GM23338 (cell line): ENCODE results near the gene FCHSD1. TPM values are rescaled to one million over a fixed set of nuclear protein-coding genes. Genes with fewer than 3 reads are reported as not detected.
A peak's percentile ranks its signal among the peaks of the same experiment; 100 is the strongest.

Experiments used
- ATAC-seq: fragments of 200-7000 bp; cut with Tn5 transposase; 3 replicates; pipeline ENCODE4 v1.9.1; 2020
- DNase-seq: peaks from one replicate; pipeline ENCODE4 v3.0.0-alpha.2; 2015; ENCODE audit warnings: low spot score
- H2AFZ ChIP-seq: fragments of 200-600 bp; sonication (generic); 2 replicates; pipeline ENCODE4 v1.8.0; 2016; ENCODE audit warnings: antibody characterized with exemption, mild to moderate bottlenecking, moderate library complexity
- H3F3A ChIP-seq: fragments of 200-600 bp; sonication (generic); replicated peaks from 2 replicates; pipeline ENCODE4 v1.8.0; 2017; ENCODE audit warnings: antibody characterized with exemption, mixed run types, low read depth
- H3K27ac ChIP-seq: fragments of 200-600 bp; sonication (generic); 2 replicates; pipeline ENCODE4 v1.6.1; 2016; ENCODE audit warnings: low read depth
- H3K27me3 ChIP-seq: fragments of 200-600 bp; sonication (generic); 2 replicates; pipeline ENCODE4 v1.8.0; 2016; ENCODE audit warnings: mild to moderate bottlenecking, mixed run types, moderate library complexity; ENCODE audit not compliant: insufficient read depth
- H3K36me3 ChIP-seq: fragments of 200-600 bp; sonication (generic); 2 replicates; pipeline ENCODE4 v1.8.0; 2016; ENCODE audit warnings: mild to moderate bottlenecking; ENCODE audit not compliant: insufficient read depth
- H3K4me1 ChIP-seq: fragments of 200-600 bp; sonication (generic); 2 replicates; pipeline ENCODE4 v1.8.0; 2016; ENCODE audit warnings: mild to moderate bottlenecking, moderate library complexity; ENCODE audit not compliant: insufficient read depth
- H3K4me2 ChIP-seq: fragments of 200-600 bp; sonication (generic); 2 replicates; pipeline ENCODE4 v1.7.1; 2017; ENCODE audit warnings: mixed run types
- H3K4me3 ChIP-seq: fragments of 200-600 bp; sonication (generic); 2 replicates; pipeline ENCODE4 v1.6.1; 2016; ENCODE audit warnings: mixed run types
- H3K79me2 ChIP-seq: fragments of 200-600 bp; sonication (generic); replicated peaks from 2 replicates; pipeline ENCODE4 v1.8.0; 2017; ENCODE audit warnings: mild to moderate bottlenecking; ENCODE audit not compliant: insufficient read depth
- H3K9me2 ChIP-seq: fragments of 200-600 bp; sonication (generic); 2 replicates; pipeline ENCODE4 v1.8.0; 2017; ENCODE audit not compliant: insufficient read depth
- H4K20me1 ChIP-seq: fragments of 200-600 bp; sonication (generic); replicated peaks from 2 replicates; pipeline ENCODE4 v1.8.0; 2017; ENCODE audit warnings: mild to moderate bottlenecking; ENCODE audit not compliant: insufficient read depth
- H3K27ac Mint-ChIP-seq: 2 replicates; pipeline ENCODE4 v1.8.0; 2020; ENCODE audit warnings: inconsistent platforms, mild to moderate bottlenecking, moderate library complexity, mixed read lengths
- H3K27me3 Mint-ChIP-seq: 3 replicates; pipeline ENCODE4 v1.8.0; 2022; ENCODE audit warnings: low read depth, mild to moderate bottlenecking, moderate library complexity, mixed read lengths, inconsistent platforms; ENCODE audit not compliant: insufficient read depth, poor library complexity
- H3K36me3 Mint-ChIP-seq: 3 replicates; pipeline ENCODE4 v1.8.0; 2021; ENCODE audit warnings: low read depth, mild to moderate bottlenecking, inconsistent platforms, moderate library complexity, mixed read lengths
- H3K4me1 Mint-ChIP-seq: 3 replicates; pipeline ENCODE4 v1.8.0; 2020; ENCODE audit warnings: mild to moderate bottlenecking, inconsistent platforms, mixed read lengths
- H3K4me3 Mint-ChIP-seq: 3 replicates; pipeline ENCODE4 v1.8.0; 2021; ENCODE audit warnings: moderate library complexity, mild to moderate bottlenecking, inconsistent platforms, mixed read lengths
- H3K9me3 Mint-ChIP-seq: 3 replicates; pipeline ENCODE4 v1.8.0; 2020; ENCODE audit warnings: moderate library complexity, mild to moderate bottlenecking, inconsistent platforms, mixed read lengths
- CREB1 ChIP-seq: fragments of 250-450 bp; sonication (Bioruptor Pico); IDR thresholded peaks from 2 replicates; pipeline ENCODE4 v1.5.0; 2020; ENCODE audit warnings: low read depth, mild to moderate bottlenecking, moderate library complexity
- CTCF ChIP-seq, 2 experiments: fragments of 200-600 bp in 1 of 2; sonication (generic) in 1 of 2; conservative IDR thresholded peaks; 2 replicates each; pipeline versions ENCODE4 v1.5.1 to v1.6.1; 2016 to 2017; ENCODE audit warnings: antibody characterized with exemption in 2 of 2, low read depth in 2 of 2, mild to moderate bottlenecking in 2 of 2, moderate library complexity in 1 of 2
- STAT1 ChIP-seq: IDR thresholded peaks from one replicate; pipeline ENCODE4 v1.6.1; 2016; ENCODE audit warnings: antibody characterized with exemption; ENCODE audit not compliant: unreplicated experiment
- ZNF331 ChIP-seq: fragments of 250-450 bp; sonication (Bioruptor Pico); IDR thresholded peaks from 2 replicates; pipeline ENCODE4 v1.5.0; 2020; ENCODE audit warnings: low read depth, mild to moderate bottlenecking, moderate library complexity
- polyA plus RNA-seq: library from polyadenylated mRNA; unstranded; fragments of >200 nt; fragmentation: Nextera tagmentation; extraction: Ambion mirVana; gene quantifications from 2 replicates; pipeline ENCODE4 v1.2.1, GENCODE V29; 2016
- total RNA-seq: library from RNA; depleted of rRNA; stranded (reverse); fragments of >200 nt; shearing (Covaris generic); gene quantifications from 2 replicates; pipeline ENCODE4 v1.2.3, GENCODE V29; 2014
- TF ChIP-seq, protein P1 (sequence below): fragments of 250-450 bp; sonication (Bioruptor Pico); IDR thresholded peaks from 2 replicates; pipeline ENCODE4 v1.5.0; 2020; ENCODE audit warnings: mild to moderate bottlenecking, moderate library complexity

FCHSD1 gene
- total and polyA plus RNA-seq, 2 experiments from 2014 or later, result 24.7 to 46.6 TPM

DNA sequence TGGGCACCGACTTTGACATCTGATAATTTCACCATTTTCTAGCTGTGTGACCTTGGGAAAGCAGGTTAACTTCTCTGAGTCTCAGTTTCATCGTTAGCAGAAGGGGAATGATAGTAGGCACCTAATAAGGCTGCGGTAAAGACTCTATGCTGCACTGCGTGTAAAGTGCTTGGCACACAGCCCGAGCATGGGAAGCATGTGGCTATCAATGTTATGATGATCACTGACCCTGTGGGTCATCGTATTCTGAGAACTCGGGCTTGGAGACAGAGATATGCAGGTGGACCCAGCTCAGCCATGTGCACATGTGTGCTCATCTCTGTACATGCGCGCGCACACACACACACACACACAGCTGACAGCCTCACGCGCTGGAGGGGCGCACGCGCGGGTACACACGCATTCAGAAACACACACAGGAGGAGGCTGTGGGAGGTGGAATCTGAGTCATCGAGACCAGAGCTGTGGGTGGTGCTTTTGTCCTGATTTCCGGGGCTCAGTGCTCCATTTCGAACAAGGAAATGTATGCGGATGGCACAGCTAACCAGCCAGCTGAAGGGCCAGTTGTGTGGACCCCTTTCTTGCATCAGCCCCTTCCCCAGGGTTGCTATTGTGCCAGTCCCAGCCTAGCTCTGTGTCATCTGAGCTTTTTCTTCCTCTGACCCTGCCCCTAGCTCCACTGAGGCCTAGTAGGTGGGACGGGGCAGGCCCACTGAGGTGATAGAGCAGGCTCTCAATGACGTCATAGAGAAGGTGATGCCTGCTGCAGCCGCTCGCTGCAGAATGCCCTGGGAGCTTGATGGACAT is 41.9 kb upstream of the FCHSD1 start:
- no peaks in the 10 kb centered on the region for H3K9me2 ChIP-seq
- H3K4me3 Mint-ChIP-seq, result peak overlapping the region; percentile 75
- H3K79me2 ChIP-seq, result no peaks in the 10 kb centered on the region
- H3K27ac ChIP-seq, result no peak overlapping the region
- peak overlapping the region; percentile 69 for H3K4me3 ChIP-seq
- no peaks in the 10 kb centered on the region for H3K36me3 Mint-ChIP-seq
- ATAC-seq (peak; percentile 26; the same call in 2 of the 3 replicates), DNase-seq (peak; percentile 33)
- 0 out of 2 replicates have a peak, but pooled peaks cover 3% of the 10 kb centered on the region for H3F3A ChIP-seq
- H3K4me1 Mint-ChIP-seq, result peaks cover 41% of the 10 kb centered on the region
- TF ChIP-seq ZNF331 (CRISPR knock-in tag) (no peak), CREB1 (CRISPR knock-in tag) (peak; percentile 83), STAT1 (no peak)
- TF ChIP-seq, protein P1, sequence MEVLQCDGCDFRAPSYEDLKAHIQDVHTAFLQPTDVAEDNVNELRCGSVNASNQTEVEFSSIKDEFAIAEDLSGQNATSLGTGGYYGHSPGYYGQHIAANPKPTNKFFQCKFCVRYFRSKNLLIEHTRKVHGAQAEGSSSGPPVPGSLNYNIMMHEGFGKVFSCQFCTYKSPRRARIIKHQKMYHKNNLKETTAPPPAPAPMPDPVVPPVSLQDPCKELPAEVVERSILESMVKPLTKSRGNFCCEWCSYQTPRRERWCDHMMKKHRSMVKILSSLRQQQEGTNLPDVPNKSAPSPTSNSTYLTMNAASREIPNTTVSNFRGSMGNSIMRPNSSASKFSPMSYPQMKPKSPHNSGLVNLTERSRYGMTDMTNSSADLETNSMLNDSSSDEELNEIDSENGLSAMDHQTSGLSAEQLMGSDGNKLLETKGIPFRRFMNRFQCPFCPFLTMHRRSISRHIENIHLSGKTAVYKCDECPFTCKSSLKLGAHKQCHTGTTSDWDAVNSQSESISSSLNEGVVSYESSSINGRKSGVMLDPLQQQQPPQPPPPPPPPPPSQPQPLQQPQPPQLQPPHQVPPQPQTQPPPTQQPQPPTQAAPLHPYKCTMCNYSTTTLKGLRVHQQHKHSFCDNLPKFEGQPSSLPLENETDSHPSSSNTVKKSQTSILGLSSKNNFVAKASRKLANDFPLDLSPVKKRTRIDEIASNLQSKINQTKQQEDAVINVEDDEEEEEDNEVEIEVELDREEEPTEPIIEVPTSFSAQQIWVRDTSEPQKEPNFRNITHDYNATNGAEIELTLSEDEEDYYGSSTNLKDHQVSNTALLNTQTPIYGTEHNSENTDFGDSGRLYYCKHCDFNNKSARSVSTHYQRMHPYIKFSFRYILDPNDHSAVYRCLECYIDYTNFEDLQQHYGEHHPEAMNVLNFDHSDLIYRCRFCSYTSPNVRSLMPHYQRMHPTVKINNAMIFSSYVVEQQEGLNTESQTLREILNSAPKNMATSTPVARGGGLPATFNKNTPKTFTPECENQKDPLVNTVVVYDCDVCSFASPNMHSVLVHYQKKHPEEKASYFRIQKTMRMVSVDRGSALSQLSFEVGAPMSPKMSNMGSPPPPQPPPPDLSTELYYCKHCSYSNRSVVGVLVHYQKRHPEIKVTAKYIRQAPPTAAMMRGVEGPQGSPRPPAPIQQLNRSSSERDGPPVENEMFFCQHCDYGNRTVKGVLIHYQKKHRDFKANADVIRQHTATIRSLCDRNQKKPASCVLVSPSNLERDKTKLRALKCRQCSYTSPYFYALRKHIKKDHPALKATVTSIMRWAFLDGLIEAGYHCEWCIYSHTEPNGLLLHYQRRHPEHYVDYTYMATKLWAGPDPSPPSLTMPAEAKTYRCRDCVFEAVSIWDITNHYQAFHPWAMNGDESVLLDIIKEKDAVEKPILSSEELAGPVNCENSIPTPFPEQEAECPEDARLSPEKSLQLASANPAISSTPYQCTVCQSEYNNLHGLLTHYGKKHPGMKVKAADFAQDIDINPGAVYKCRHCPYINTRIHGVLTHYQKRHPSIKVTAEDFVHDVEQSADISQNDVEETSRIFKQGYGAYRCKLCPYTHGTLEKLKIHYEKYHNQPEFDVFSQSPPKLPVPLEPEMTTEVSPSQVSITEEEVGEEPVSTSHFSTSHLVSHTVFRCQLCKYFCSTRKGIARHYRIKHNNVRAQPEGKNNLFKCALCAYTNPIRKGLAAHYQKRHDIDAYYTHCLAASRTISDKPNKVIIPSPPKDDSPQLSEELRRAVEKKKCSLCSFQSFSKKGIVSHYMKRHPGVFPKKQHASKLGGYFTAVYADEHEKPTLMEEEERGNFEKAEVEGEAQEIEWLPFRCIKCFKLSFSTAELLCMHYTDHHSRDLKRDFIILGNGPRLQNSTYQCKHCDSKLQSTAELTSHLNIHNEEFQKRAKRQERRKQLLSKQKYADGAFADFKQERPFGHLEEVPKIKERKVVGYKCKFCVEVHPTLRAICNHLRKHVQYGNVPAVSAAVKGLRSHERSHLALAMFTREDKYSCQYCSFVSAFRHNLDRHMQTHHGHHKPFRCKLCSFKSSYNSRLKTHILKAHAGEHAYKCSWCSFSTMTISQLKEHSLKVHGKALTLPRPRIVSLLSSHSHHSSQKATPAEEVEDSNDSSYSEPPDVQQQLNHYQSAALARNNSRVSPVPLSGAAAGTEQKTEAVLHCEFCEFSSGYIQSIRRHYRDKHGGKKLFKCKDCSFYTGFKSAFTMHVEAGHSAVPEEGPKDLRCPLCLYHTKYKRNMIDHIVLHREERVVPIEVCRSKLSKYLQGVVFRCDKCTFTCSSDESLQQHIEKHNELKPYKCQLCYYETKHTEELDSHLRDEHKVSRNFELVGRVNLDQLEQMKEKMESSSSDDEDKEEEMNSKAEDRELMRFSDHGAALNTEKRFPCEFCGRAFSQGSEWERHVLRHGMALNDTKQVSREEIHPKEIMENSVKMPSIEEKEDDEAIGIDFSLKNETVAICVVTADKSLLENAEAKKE (CRISPR knock-in tag), result no peak
- no peaks in the 10 kb centered on the region for H3K9me3 Mint-ChIP-seq
- H3K27me3 ChIP-seq, result no peaks in the 10 kb centered on the region
- peaks cover 21% of the 10 kb centered on the region for H3K4me1 ChIP-seq
- H3K27me3 Mint-ChIP-seq, result peaks cover 12% of the 10 kb centered on the region
- no peak overlapping the region for H3K27ac Mint-ChIP-seq
- H4K20me1 ChIP-seq, result no peaks in the 10 kb centered on the region
- H2AFZ ChIP-seq, result peak overlapping the region; percentile 67; the same call in 1 of the 2 replicates
- H3K36me3 ChIP-seq, result no peaks in the 10 kb centered on the region
- peak overlapping the region; percentile 90 for H3K4me2 ChIP-seq

DNA sequence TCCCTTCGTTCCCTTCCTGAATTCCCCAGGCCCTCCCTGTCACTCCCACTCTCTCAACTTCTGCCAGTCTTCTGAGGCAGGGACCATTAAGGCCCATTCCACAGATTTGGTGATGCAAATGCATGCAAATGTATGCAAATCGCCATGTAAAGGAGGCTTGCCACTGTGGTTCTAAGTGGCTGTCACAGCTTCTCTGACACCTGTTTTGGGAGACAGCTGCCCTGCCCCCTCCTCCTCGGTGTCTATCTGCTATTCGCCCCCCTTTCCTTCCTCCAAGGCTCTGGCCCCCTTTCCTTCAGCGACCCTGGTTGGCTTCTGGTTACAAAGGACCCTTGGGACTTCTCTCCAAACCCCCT is 41.3 kb upstream of the FCHSD1 start:
- H3K27me3 Mint-ChIP-seq, result peaks cover 12% of the 10 kb centered on the region
- H2AFZ ChIP-seq, result 0 out of 2 replicates have a peak overlapping the region, but pooled peaks have one; percentile 74
- peak overlapping the region; percentile 69 for H3K4me3 ChIP-seq
- no peaks in the 10 kb centered on the region for H3K9me3 Mint-ChIP-seq
- H3K4me2 ChIP-seq, result peak overlapping the region; percentile 90
- H3K4me1 ChIP-seq, result peaks cover 21% of the 10 kb centered on the region
- DNase-seq, result peak; percentile 45
- no peaks in the 10 kb centered on the region for H3K9me2 ChIP-seq
- H3K4me1 Mint-ChIP-seq, result peaks cover 44% of the 10 kb centered on the region
- no peak overlapping the region for H3K27ac ChIP-seq
- H3K27me3 ChIP-seq, result no peaks in the 10 kb centered on the region
- no peaks in the 10 kb centered on the region for H4K20me1 ChIP-seq
- 0 out of 2 replicates have a peak, but pooled peaks cover 3% of the 10 kb centered on the region for H3F3A ChIP-seq
- H3K79me2 ChIP-seq, result no peaks in the 10 kb centered on the region
- no peak overlapping the region for H3K27ac Mint-ChIP-seq
- H3K36me3 Mint-ChIP-seq, result no peaks in the 10 kb centered on the region
- no peaks in the 10 kb centered on the region for H3K36me3 ChIP-seq
- peak; percentile 9 for ATAC-seq
- H3K4me3 Mint-ChIP-seq, result peak overlapping the region; percentile 75
- TF ChIP-seq CTCF (conservative IDR thresholded peaks at IDR 0.05; ENCODE audit: low read depth in 2 of 2), result no peak
